Lower leg skin (tissue), 4 donors: ENCODE measurements around the gene RABEPK. TPM values are rescaled to one million over a fixed set of nuclear protein-coding genes. Genes with fewer than 3 reads are reported as not detected.
A peak's percentile ranks its signal among the peaks of the same experiment; 100 is the strongest.

Source experiments
- DNase-seq, 2 donors: peaks; one replicate each; pipeline ENCODE4 v3.0.0-alpha.2; 2019; ENCODE audit warnings: low spot score in 2 of 2
- H3K4me3 ChIP-seq: fragments of 200-600 bp; sonication (generic); 2 replicates; pipeline ENCODE4 v1.5.1; 2017; ENCODE audit warnings: mild to moderate bottlenecking, low read depth; ENCODE audit not compliant: poor library complexity, severe bottlenecking
- POLR2A ChIP-seq, 2 donors: fragments of 450-650 bp; IDR thresholded peaks; one replicate each; pipeline ENCODE4 v1.6.1; 2016 to 2017; ENCODE audit warnings: antibody characterized with exemption in 2 of 2, mild to moderate bottlenecking in 1 of 2, moderate library complexity in 1 of 2
- WGBS, 2 donors: methylation state at CpG; one replicate each; pipeline ENCODE4 v1.1.5; 2018; 5-methylcytosine and 5-hydroxymethylcytosine counted together
- intact Hi-C: fragments of 100-400 bp; cut with DNase I; formaldehyde crosslinking; loops from one replicate; pipeline ENCODE4 v1.15.0; 2023; ENCODE audit warnings: low total_unique reads
- total RNA-seq, 4 donors: library from RNA; depleted of rRNA; stranded (reverse); fragments of >200 nt; gene quantifications; one replicate each; pipeline ENCODE4 v1.1.0, GENCODE V29; 2016
- TF ChIP-seq, protein P1 (sequence below), 3 donors: fragments of 450-650 bp; IDR thresholded peaks; one replicate each; pipeline ENCODE4 v1.5.1; 2016; ENCODE audit warnings: antibody characterized with exemption in 3 of 3, mild to moderate bottlenecking in 3 of 3, moderate library complexity in 2 of 3

RABEPK gene
- total RNA-seq, 4 donors from 2014 or later, result 12.3 to 17.9 (median 14.1) TPM

- H3K4me3 ChIP-seq, result peak overlapping the region; percentile 53
- intact Hi-C loops, result no loop called here
- DNase-seq, result peak; percentile 34 to 89
- WGBS, 2 donors, result 24 to 25% methylated on average over 27 of the region's 27 CpGs
- TF ChIP-seq, protein P1, sequence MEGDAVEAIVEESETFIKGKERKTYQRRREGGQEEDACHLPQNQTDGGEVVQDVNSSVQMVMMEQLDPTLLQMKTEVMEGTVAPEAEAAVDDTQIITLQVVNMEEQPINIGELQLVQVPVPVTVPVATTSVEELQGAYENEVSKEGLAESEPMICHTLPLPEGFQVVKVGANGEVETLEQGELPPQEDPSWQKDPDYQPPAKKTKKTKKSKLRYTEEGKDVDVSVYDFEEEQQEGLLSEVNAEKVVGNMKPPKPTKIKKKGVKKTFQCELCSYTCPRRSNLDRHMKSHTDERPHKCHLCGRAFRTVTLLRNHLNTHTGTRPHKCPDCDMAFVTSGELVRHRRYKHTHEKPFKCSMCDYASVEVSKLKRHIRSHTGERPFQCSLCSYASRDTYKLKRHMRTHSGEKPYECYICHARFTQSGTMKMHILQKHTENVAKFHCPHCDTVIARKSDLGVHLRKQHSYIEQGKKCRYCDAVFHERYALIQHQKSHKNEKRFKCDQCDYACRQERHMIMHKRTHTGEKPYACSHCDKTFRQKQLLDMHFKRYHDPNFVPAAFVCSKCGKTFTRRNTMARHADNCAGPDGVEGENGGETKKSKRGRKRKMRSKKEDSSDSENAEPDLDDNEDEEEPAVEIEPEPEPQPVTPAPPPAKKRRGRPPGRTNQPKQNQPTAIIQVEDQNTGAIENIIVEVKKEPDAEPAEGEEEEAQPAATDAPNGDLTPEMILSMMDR (IDR thresholded peaks at IDR 0.05), result no peak
- TF ChIP-seq POLR2A (IDR thresholded peaks at IDR 0.05), result no peak
Measured at GRCh38 chr9:125241863-125242739, 41.8 kb downstream of the RABEPK start.

DNA sequence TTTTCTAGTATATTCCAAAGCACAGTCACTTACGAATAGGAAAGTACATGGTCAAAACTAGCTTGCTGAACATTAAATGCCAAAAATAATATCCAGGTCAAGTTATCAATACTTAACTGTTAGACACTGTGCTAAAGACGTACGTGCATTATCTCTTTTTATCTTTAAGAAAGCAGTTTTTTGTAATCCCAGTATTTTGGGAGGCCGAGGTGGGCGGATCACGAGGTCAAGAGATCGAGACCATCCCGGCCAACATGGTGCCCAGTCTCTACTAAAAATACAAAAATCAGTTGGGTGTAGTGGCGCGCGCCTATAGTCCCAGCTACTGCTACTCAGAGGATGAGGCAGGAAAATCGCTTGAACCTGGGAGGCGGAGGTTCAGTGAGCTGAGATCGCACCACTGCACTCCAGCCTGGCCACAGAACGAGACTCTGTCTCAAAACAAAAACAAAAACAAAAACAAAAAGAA lies 43.5 kb downstream of the RABEPK start:
- TF ChIP-seq, protein P1 (IDR thresholded peaks at IDR 0.05), result no peak
- TF ChIP-seq POLR2A (IDR thresholded peaks at IDR 0.05), result no peak
- H3K4me3 ChIP-seq, result no peak overlapping the region
- WGBS, 2 donors, result 92 to 93% methylated on average over 15 of the region's 15 CpGs
- intact Hi-C loops, result no loop called here
- DNase-seq, result no peak

DNA sequence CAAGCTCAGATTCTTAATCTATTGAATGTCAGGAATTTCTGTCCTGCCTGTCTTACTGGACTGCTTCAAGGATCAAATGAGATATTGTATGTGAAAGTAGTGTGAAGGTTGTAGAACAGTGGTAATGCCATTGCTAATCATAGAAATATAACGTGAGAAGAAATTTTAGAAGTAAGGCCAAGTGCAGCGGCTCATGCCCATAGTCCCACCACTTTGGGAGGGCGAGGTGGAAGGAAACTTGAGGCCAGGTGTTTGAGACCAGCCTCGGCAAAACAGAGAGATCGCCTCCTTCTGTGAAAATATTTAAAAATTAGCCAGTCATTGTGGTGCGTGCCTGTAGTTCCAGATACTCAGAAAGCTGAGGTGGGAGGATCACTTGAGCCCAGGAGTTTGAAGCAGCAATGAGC lies 45.9 kb downstream of the RABEPK start:
- no peak for DNase-seq
- intact Hi-C loops, result no loop called here
- WGBS, 2 donors, result 86 to 90% methylated on average over 6 of the region's 6 CpGs
- TF ChIP-seq, protein P1 (IDR thresholded peaks at IDR 0.05), result no peak
- TF ChIP-seq POLR2A (IDR thresholded peaks at IDR 0.05), result no peak
- no peak overlapping the region for H3K4me3 ChIP-seq

GRCh38 chr9:125254231-125254630 lies 53.9 kb downstream of the RABEPK start:
- no peak for DNase-seq
- no peak overlapping the region for H3K4me3 ChIP-seq
- intact Hi-C loops, result no loop called here
- TF ChIP-seq POLR2A (IDR thresholded peaks at IDR 0.05), result no peak
- TF ChIP-seq, protein P1 (IDR thresholded peaks at IDR 0.05), result no peak

DNA sequence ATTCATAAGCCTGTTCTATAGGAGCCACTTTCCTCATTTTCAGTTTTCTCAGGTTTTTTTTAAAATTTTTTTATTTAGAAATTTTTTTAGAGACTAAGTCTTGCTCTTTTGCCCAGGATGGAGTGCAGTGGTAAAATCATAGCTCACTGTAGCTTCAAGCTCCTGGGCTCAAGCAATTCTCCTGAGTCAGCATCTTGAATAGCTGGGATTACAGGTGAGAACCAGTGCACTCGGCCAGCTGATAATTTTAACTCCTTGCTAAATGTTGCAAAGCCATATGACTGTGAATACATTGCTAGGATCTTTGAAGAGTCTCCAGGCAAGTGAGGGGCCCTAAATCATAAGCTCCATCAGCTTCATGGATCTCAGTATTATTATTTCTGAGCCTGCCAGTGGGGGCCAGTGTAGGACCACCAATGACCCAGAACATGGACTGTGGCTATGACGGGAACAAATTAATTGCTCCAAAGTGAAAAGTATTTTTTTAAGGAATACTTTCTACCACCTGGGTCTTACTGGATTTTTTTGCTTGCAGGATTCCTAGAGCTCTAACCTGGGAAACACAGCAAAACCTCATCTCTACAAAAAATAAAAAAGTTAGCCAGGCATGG lies 55.5 kb downstream of the RABEPK start:
- WGBS, 2 donors, result 42 to 45% methylated on average over 2 of the region's 2 CpGs
- intact Hi-C loops, result no loop called here
- DNase-seq, result no peak
- no peak overlapping the region for H3K4me3 ChIP-seq
- TF ChIP-seq POLR2A (IDR thresholded peaks at IDR 0.05), result no peak
- TF ChIP-seq, protein P1 (IDR thresholded peaks at IDR 0.05), result no peak
